ENCODE results near the gene PKNOX1. TPM values are rescaled to one million over a fixed set of nuclear protein-coding genes. Genes with fewer than 3 reads are reported as not detected.
"Not testable (repeated sequence)": the region's sequence is repeated elsewhere in the genome, so short reads cannot be mapped to it uniquely, and the experiment has no call there.

PKNOX1 gene
- total RNA-seq, 1 donor from 2014 or later, result 25.1 TPM

GRCh38 chr21:43000041-43000440 is 25.7 kb downstream of the PKNOX1 start:
- not testable (repeated sequence) for H3K27ac Mint-ChIP-seq

GRCh38 chr21:43001316-43001715 is 27.0 kb downstream of the PKNOX1 start:
- no peak for DNase-seq (ENCODE audit: low spot score)
- Mint-ChIP-seq H3K27ac (no peak overlapping the region), H3K9me3 (peaks cover 24% of the 10 kb centered on the region), H3K4me3 (no peak overlapping the region), H3K27me3 (ENCODE audit: insufficient read depth) (no peaks in the 10 kb centered on the region), H3K36me3 (ENCODE audit: low read depth) (peaks cover 18% of the 10 kb centered on the region), H3K4me1 (ENCODE audit: low read depth) (no peaks in the 10 kb centered on the region)
- intact Hi-C loops (cut with micrococcal nuclease), result no loop called here

More at GRCh38 chr21:43000041-43000440, 25.7 kb downstream of the PKNOX1 start:
- H3K36me3 Mint-ChIP-seq (ENCODE audit: low read depth), result peaks cover 21% of the 10 kb centered on the region
- intact Hi-C loops (cut with micrococcal nuclease); H3K4me3 Mint-ChIP-seq; H3K27me3 Mint-ChIP-seq (ENCODE audit: insufficient read depth); H3K4me1 Mint-ChIP-seq (ENCODE audit: low read depth); DNase-seq (ENCODE audit: low spot score): not testable (repeated sequence)
- peaks cover 24% of the 10 kb centered on the region for H3K9me3 Mint-ChIP-seq

GRCh38 chr21:43004926-43005325 is 30.6 kb downstream of the PKNOX1 start:
- Mint-ChIP-seq H3K4me1 (ENCODE audit: low read depth) (no peaks in the 10 kb centered on the region), H3K36me3 (ENCODE audit: low read depth) (peaks cover 17% of the 10 kb centered on the region), H3K27me3 (ENCODE audit: insufficient read depth) (no peaks in the 10 kb centered on the region)

GRCh38 chr21:43005635-43006034 is 31.3 kb downstream of the PKNOX1 start:
- no peak overlapping the region for H3K27ac Mint-ChIP-seq
- H3K4me1 Mint-ChIP-seq (ENCODE audit: low read depth), result no peaks in the 10 kb centered on the region
- H3K9me3 Mint-ChIP-seq, result peaks cover 2% of the 10 kb centered on the region
- no peaks in the 10 kb centered on the region for H3K27me3 Mint-ChIP-seq (ENCODE audit: insufficient read depth)
- peaks cover 14% of the 10 kb centered on the region for H3K36me3 Mint-ChIP-seq (ENCODE audit: low read depth)
- no peak for DNase-seq (ENCODE audit: low spot score)
- no peak overlapping the region for H3K4me3 Mint-ChIP-seq
- intact Hi-C loops (cut with micrococcal nuclease), result no loop called here

More at GRCh38 chr21:43004926-43005325, 30.6 kb downstream of the PKNOX1 start:
- H3K9me3 Mint-ChIP-seq, result peaks cover 8% of the 10 kb centered on the region
- no peak for DNase-seq (ENCODE audit: low spot score)
- H3K27ac Mint-ChIP-seq, result no peak overlapping the region
- no peak overlapping the region for H3K4me3 Mint-ChIP-seq
- intact Hi-C loops (cut with micrococcal nuclease), result no loop called here

GRCh38 chr21:43006051-43006873 is 31.9 kb downstream of the PKNOX1 start:
- H3K9me3 Mint-ChIP-seq; DNase-seq (ENCODE audit: low spot score); H3K4me3 Mint-ChIP-seq; H3K27me3 Mint-ChIP-seq (ENCODE audit: insufficient read depth); H3K27ac Mint-ChIP-seq; intact Hi-C loops (cut with micrococcal nuclease); H3K4me1 Mint-ChIP-seq (ENCODE audit: low read depth): not testable (repeated sequence)
- peaks cover 14% of the 10 kb centered on the region for H3K36me3 Mint-ChIP-seq (ENCODE audit: low read depth)

- Mint-ChIP-seq H3K27me3 (ENCODE audit: insufficient read depth) (no peaks in the 10 kb centered on the region), H3K36me3 (ENCODE audit: low read depth) (peaks cover 16% of the 10 kb centered on the region), H3K4me3 (no peak overlapping the region), H3K9me3 (no peaks in the 10 kb centered on the region), H3K4me1 (ENCODE audit: low read depth) (no peaks in the 10 kb centered on the region), H3K27ac (no peak overlapping the region)
- DNase-seq (ENCODE audit: low spot score), result no peak
- intact Hi-C loops (cut with micrococcal nuclease), result no loop called here
These were observed 32.5 kb downstream of the PKNOX1 start for GRCh38 chr21:43006874-43007208.

GRCh38 chr21:43012596-43012995 is 38.2 kb downstream of the PKNOX1 start:
- no peak for DNase-seq (ENCODE audit: low spot score)
- Mint-ChIP-seq H3K4me3 (no peak overlapping the region), H3K27me3 (ENCODE audit: insufficient read depth) (no peaks in the 10 kb centered on the region), H3K27ac (no peak overlapping the region), H3K4me1 (ENCODE audit: low read depth) (peaks cover 8% of the 10 kb centered on the region), H3K36me3 (ENCODE audit: low read depth) (peaks cover 25% of the 10 kb centered on the region), H3K9me3 (no peaks in the 10 kb centered on the region)
- intact Hi-C loops (cut with micrococcal nuclease), result loop anchor here (1.0 to 10.0 kb wide), 2 partner anchors 12 to 1022 kb away; no protein-coding TSS in a partner anchor

GRCh38 chr21:43015906-43016540 is 41.7 kb downstream of the PKNOX1 start:
- peaks cover 8% of the 10 kb centered on the region for H3K4me1 Mint-ChIP-seq (ENCODE audit: low read depth)

GRCh38 chr21:43016728-43017127 is 42.4 kb downstream of the PKNOX1 start:
- H3K27ac Mint-ChIP-seq, result no peak overlapping the region
- peaks cover 24% of the 10 kb centered on the region for H3K36me3 Mint-ChIP-seq (ENCODE audit: low read depth)
- intact Hi-C loops (cut with micrococcal nuclease), result loop anchor here (10.0 kb wide), 1 partner anchor 1018 kb away; no protein-coding TSS in a partner anchor
- DNase-seq (ENCODE audit: low spot score), result no peak
- H3K4me3 Mint-ChIP-seq, result no peak overlapping the region
- peaks cover 8% of the 10 kb centered on the region for H3K4me1 Mint-ChIP-seq (ENCODE audit: low read depth)
- no peaks in the 10 kb centered on the region for H3K27me3 Mint-ChIP-seq (ENCODE audit: insufficient read depth)
- no peaks in the 10 kb centered on the region for H3K9me3 Mint-ChIP-seq

More at GRCh38 chr21:43015906-43016540, 41.7 kb downstream of the PKNOX1 start:
- Mint-ChIP-seq H3K27ac (no peak overlapping the region), H3K4me3 (no peak overlapping the region), H3K9me3 (no peaks in the 10 kb centered on the region), H3K36me3 (ENCODE audit: low read depth) (peaks cover 20% of the 10 kb centered on the region), H3K27me3 (ENCODE audit: insufficient read depth) (no peaks in the 10 kb centered on the region)
- no peak for DNase-seq (ENCODE audit: low spot score)
- intact Hi-C loops (cut with micrococcal nuclease), result loop anchor here (10.0 kb wide), 1 partner anchor 1019 kb away; no protein-coding TSS in a partner anchor

- H3K36me3 Mint-ChIP-seq (ENCODE audit: low read depth), result peaks cover 27% of the 10 kb centered on the region
These were observed 44.2 kb downstream of the PKNOX1 start for GRCh38 chr21:43018519-43018918.

GRCh38 chr21:43020177-43020576 is 45.8 kb downstream of the PKNOX1 start:
- intact Hi-C loops (cut with micrococcal nuclease), result no loop called here
- Mint-ChIP-seq H3K4me3 (no peak overlapping the region), H3K27me3 (ENCODE audit: insufficient read depth) (no peaks in the 10 kb centered on the region), H3K36me3 (ENCODE audit: low read depth) (peaks cover 22% of the 10 kb centered on the region), H3K27ac (no peak overlapping the region), H3K9me3 (no peaks in the 10 kb centered on the region), H3K4me1 (ENCODE audit: low read depth) (peaks cover 7% of the 10 kb centered on the region)
- DNase-seq (ENCODE audit: low spot score), result no peak

More at GRCh38 chr21:43018519-43018918, 44.2 kb downstream of the PKNOX1 start:
- Mint-ChIP-seq H3K9me3 (no peaks in the 10 kb centered on the region), H3K27me3 (ENCODE audit: insufficient read depth) (no peaks in the 10 kb centered on the region), H3K4me3 (no peak overlapping the region), H3K4me1 (ENCODE audit: low read depth) (peaks cover 8% of the 10 kb centered on the region), H3K27ac (no peak overlapping the region)
- intact Hi-C loops (cut with micrococcal nuclease), result loop anchor here (10.0 kb wide), 1 partner anchor 1016 kb away; no protein-coding TSS in a partner anchor
- no peak for DNase-seq (ENCODE audit: low spot score)

GRCh38 chr21:43020771-43021170 is 46.4 kb downstream of the PKNOX1 start:
- intact Hi-C loops (cut with micrococcal nuclease), result no loop called here
- no peaks in the 10 kb centered on the region for H3K9me3 Mint-ChIP-seq
- H3K4me1 Mint-ChIP-seq (ENCODE audit: low read depth), result peaks cover 1% of the 10 kb centered on the region
- DNase-seq (ENCODE audit: low spot score), result no peak
- peaks cover 24% of the 10 kb centered on the region for H3K36me3 Mint-ChIP-seq (ENCODE audit: low read depth)
- no peak overlapping the region for H3K4me3 Mint-ChIP-seq
- H3K27ac Mint-ChIP-seq, result no peak overlapping the region
- no peaks in the 10 kb centered on the region for H3K27me3 Mint-ChIP-seq (ENCODE audit: insufficient read depth)

- no peaks in the 10 kb centered on the region for H3K27me3 Mint-ChIP-seq (ENCODE audit: insufficient read depth)
- peaks cover 21% of the 10 kb centered on the region for H3K36me3 Mint-ChIP-seq (ENCODE audit: low read depth)
- DNase-seq (ENCODE audit: low spot score), result no peak
- H3K27ac Mint-ChIP-seq, result no peak overlapping the region
- no peaks in the 10 kb centered on the region for H3K9me3 Mint-ChIP-seq
- intact Hi-C loops (cut with micrococcal nuclease), result no loop called here
- H3K4me1 Mint-ChIP-seq (ENCODE audit: low read depth), result no peaks in the 10 kb centered on the region
- no peak overlapping the region for H3K4me3 Mint-ChIP-seq
These were observed 46.8 kb downstream of the PKNOX1 start for GRCh38 chr21:43021191-43021590.

Measured in activated T-helper 1 cell treated with anti-CD3 and anti-CD28 coated beads, Interleukin-12 subunit alpha, Interleukin-12 subunit beta, Interleukin-2, Interleukin-4 antibody, amounts not matched to agents 30 ng/mL and 10 ng/mL and 1 ng/mL, durations not matched to agents 14 hours and 24 hours and 36 hours (primary cell).